GM19099 (cell line): ENCODE results near the gene DOP1B.

Experiments
- POLR2A ChIP-seq: IDR thresholded peaks from 3 replicates; pipeline ENCODE4 v1.6.1; 2011; ENCODE audit warnings: low read depth; ENCODE audit not compliant: insufficient read length; ENCODE audit errors: extremely low read depth

DOP1B gene

GRCh38 chr21:36186506-36187399 lies 30.1 kb downstream of the DOP1B start:
- no peak for TF ChIP-seq POLR2A

- no peak for TF ChIP-seq POLR2A
These were observed 31.6 kb downstream of the DOP1B start for GRCh38 chr21:36188081-36188681.

GRCh38 chr21:36188937-36189336 lies 32.3 kb downstream of the DOP1B start:
- no peak for TF ChIP-seq POLR2A

- TF ChIP-seq POLR2A, result no peak
These were observed 34.1 kb downstream of the DOP1B start for GRCh38 chr21:36190736-36191135.

- no peak for TF ChIP-seq POLR2A
These were observed 36.6 kb downstream of the DOP1B start for GRCh38 chr21:36193200-36193599.

- no peak for TF ChIP-seq POLR2A
These were observed 37.4 kb downstream of the DOP1B start for GRCh38 chr21:36194024-36194423.

GRCh38 chr21:36195613-36196012 lies 39.0 kb downstream of the DOP1B start:
- no peak for TF ChIP-seq POLR2A

GRCh38 chr21:36199021-36199420 lies 42.4 kb downstream of the DOP1B start:
- TF ChIP-seq POLR2A, result no peak

- no peak for TF ChIP-seq POLR2A
These were observed 43.5 kb downstream of the DOP1B start for GRCh38 chr21:36200081-36200561.

- TF ChIP-seq POLR2A, result no peak
These were observed 46.3 kb downstream of the DOP1B start for GRCh38 chr21:36202726-36203602.

GRCh38 chr21:36203603-36203889 lies 46.9 kb downstream of the DOP1B start:
- TF ChIP-seq POLR2A, result no peak

- TF ChIP-seq POLR2A, result no peak
These were observed 48.4 kb downstream of the DOP1B start for GRCh38 chr21:36204980-36205379.

- TF ChIP-seq POLR2A, result no peak
These were observed 49.3 kb downstream of the DOP1B start for GRCh38 chr21:36205962-36206361.
